ENCODE measurements around the gene TFDP2. TPM values are rescaled to one million over a fixed set of nuclear protein-coding genes. Genes with fewer than 3 reads are reported as not detected.

TFDP2 gene
- 100 to 1,000 TPM; 102 to 128 TPM for total RNA-seq

GRCh38 chr3:142148792-142149672, at the start of gene TFDP2:
Gene TFDP2 (minus strand): TSS chr3:142149544. CDS start chr3:142101749, 47,795 bp downstream.
- no peaks in the 10 kb centered on the region for H3K36me3 ChIP-seq
- under 1% methylated on average over 52 of the region's 83 CpGs for WGBS
- peak within 1 kb of the TSS; percentile 92 to 95 for H3K27ac ChIP-seq
- peak; percentile 95 for DNase-seq (ENCODE audit: low spot score)
- intact Hi-C loops (cut with DNase I) = no loop called here
- H3K9me3 ChIP-seq = no peaks in the 10 kb centered on the region
- no peaks in the 10 kb centered on the region for H3K27me3 ChIP-seq (replicated peaks; ENCODE audit: insufficient read depth)
- TF ChIP-seq POLR2A (IDR thresholded peaks at IDR 0.05) (peak; percentile 88), POLR2AphosphoS5 (IDR thresholded peaks at IDR 0.05) (peak; percentile 93), CTCF (IDR thresholded peaks at IDR 0.05) (peak in 1 of 4 experiments; percentile 25)
- peak within 1 kb of the TSS; percentile 79 to 90 for H3K4me3 ChIP-seq
- H3K4me1 ChIP-seq (replicated peaks) = no peaks in the 10 kb centered on the region

- intact Hi-C loops (cut with DNase I) = no loop called here
- TF ChIP-seq POLR2A (IDR thresholded peaks at IDR 0.05) (no peak), POLR2AphosphoS5 (IDR thresholded peaks at IDR 0.05) (no peak), CTCF (IDR thresholded peaks at IDR 0.05) (no peak)
Observed at GRCh38 chr3:142188846-142189245, 39.5 kb upstream of the TFDP2 start.

GRCh38 chr3:142180761-142181362, 31.5 kb upstream of the TFDP2 start:
- Histone ChIP-seq H3K36me3 (peaks cover 0 to 6% of the 10 kb centered on the region in 2 donors), H3K4me3 (no peak overlapping the region), H3K27me3 (replicated peaks; ENCODE audit: insufficient read depth) (no peaks in the 10 kb centered on the region), H3K9me3 (no peaks in the 10 kb centered on the region), H3K27ac (no peak overlapping the region), H3K4me1 (replicated peaks) (no peaks in the 10 kb centered on the region)
- 90% methylated on average over 6 of the region's 6 CpGs for WGBS
- DNase-seq (ENCODE audit: low spot score) = peak; percentile 8
- TF ChIP-seq POLR2AphosphoS5 (IDR thresholded peaks at IDR 0.05) (no peak), CTCF (IDR thresholded peaks at IDR 0.05) (peak; percentile 18 to 54 (median 28))
- intact Hi-C loops (cut with DNase I) = loop anchor here (2.0 kb wide), 1 partner anchor 100 kb away; no protein-coding TSS in a partner anchor

More at GRCh38 chr3:142188846-142189245, 39.5 kb upstream of the TFDP2 start:
- Histone ChIP-seq H3K36me3 (no peaks in the 10 kb centered on the region), H3K4me1 (replicated peaks) (no peaks in the 10 kb centered on the region), H3K4me3 (no peak overlapping the region), H3K27me3 (replicated peaks; ENCODE audit: insufficient read depth) (no peaks in the 10 kb centered on the region), H3K27ac (no peak overlapping the region), H3K9me3 (no peaks in the 10 kb centered on the region)
- DNase-seq (ENCODE audit: low spot score) = no peak

- Histone ChIP-seq H3K4me1 (replicated peaks) (no peaks in the 10 kb centered on the region), H3K36me3 (peaks cover 0 to 6% of the 10 kb centered on the region in 2 donors), H3K27ac (no peak overlapping the region), H3K9me3 (no peaks in the 10 kb centered on the region), H3K4me3 (no peak overlapping the region), H3K27me3 (replicated peaks; ENCODE audit: insufficient read depth) (no peaks in the 10 kb centered on the region)
- TF ChIP-seq POLR2A (IDR thresholded peaks at IDR 0.05) = no peak
- TF ChIP-seq POLR2AphosphoS5 (IDR thresholded peaks at IDR 0.05) = no peak
- TF ChIP-seq CTCF (IDR thresholded peaks at IDR 0.05) = no peak
- DNase-seq (ENCODE audit: low spot score) = no peak
- 79% methylated on average over 1 of the region's 1 CpG for WGBS
- intact Hi-C loops (cut with DNase I) = no loop called here
Observed at GRCh38 chr3:142175478-142175877, 26.1 kb upstream of the TFDP2 start.
